ENCODE results near the gene RAC2. TPM values are rescaled to one million over a fixed set of nuclear protein-coding genes. Genes with fewer than 3 reads are reported as not detected.
A peak's percentile ranks its signal among the peaks of the same experiment; 100 is the strongest.

Gene RAC2
- total RNA-seq, 1 donor from 2014 or later, result 111 TPM

DNA sequence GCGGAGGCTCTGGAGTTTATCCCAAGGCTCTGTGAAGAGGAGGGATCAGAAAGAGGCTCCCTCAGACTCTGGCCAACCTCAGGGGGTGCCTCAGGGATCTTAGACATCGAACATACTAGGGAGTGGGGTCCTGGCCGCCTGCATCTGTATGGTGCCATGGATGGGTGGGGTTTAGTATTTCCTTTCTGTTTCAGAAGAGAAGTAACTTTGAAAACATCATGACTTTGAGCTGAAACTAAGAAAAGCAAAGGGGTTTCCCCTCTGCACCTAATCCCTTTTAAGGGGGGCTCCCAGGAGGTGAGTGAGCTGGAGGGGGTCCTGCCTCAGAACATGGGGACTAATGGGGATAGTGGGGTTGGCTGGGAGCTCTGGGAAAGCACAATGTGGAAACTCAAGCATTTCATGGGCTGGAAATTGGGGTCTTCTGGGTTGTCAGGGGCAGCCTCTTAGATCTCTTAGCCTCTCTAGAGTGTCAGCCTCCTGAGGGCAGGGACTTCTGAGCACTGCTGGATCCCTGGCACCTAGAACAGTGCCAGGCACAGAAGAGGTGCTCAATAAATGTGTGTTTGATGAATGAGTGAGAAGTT, 20.0 kb downstream of the RAC2 start:
- no peak for ATAC-seq
- no peak overlapping the region for H3K27ac ChIP-seq

DNA sequence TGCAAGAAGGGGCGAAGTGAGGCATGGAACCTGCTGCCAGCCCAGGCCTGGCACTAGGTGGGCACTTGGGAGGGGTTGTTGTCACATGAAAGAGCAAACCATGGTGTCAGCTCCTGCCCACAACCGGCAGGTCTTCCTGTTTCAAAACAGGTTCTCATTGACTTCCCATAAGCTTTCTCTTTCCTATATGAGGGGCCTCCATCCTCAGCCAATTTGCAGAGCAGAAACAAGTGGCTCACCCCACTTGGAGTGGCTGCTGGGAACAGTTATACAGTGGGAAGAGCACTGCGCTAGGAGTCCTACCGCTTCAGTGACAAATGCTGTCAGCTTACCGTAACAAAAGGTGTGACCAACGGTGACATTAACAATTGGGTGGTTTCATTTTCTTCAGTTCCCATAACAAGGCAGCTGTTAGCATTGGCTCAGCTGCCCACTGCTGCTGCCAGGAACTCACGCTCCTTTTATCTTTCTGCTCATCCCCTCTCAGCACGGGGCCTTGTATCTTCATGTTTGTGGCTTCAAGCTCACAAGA, 21.6 kb downstream of the RAC2 start:
- peaks cover 4% of the 10 kb centered on the region for H3K27me3 ChIP-seq (ENCODE audit: low read depth)
- ATAC-seq (no peak), DNase-seq (no peak)
- peaks cover 16% of the 10 kb centered on the region for H3K36me3 ChIP-seq
- H3K9me3 ChIP-seq, result no peaks in the 10 kb centered on the region
- TF ChIP-seq, protein P1, sequence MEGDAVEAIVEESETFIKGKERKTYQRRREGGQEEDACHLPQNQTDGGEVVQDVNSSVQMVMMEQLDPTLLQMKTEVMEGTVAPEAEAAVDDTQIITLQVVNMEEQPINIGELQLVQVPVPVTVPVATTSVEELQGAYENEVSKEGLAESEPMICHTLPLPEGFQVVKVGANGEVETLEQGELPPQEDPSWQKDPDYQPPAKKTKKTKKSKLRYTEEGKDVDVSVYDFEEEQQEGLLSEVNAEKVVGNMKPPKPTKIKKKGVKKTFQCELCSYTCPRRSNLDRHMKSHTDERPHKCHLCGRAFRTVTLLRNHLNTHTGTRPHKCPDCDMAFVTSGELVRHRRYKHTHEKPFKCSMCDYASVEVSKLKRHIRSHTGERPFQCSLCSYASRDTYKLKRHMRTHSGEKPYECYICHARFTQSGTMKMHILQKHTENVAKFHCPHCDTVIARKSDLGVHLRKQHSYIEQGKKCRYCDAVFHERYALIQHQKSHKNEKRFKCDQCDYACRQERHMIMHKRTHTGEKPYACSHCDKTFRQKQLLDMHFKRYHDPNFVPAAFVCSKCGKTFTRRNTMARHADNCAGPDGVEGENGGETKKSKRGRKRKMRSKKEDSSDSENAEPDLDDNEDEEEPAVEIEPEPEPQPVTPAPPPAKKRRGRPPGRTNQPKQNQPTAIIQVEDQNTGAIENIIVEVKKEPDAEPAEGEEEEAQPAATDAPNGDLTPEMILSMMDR (IDR thresholded peaks at IDR 0.05), result no peak
- no peak overlapping the region for H3K4me3 ChIP-seq
- H3K4me1 ChIP-seq, result no peaks in the 10 kb centered on the region
- peak overlapping the region; percentile 39 for H3K27ac ChIP-seq
- intact Hi-C loops (cut with DNase I), result no loop called here

More for the DNA sequence above, 20.0 kb downstream of the RAC2 start:
- Histone ChIP-seq H3K36me3 (peaks cover 22% of the 10 kb centered on the region), H3K4me1 (peaks cover 13% of the 10 kb centered on the region), H3K27me3 (ENCODE audit: low read depth) (peaks cover 4% of the 10 kb centered on the region), H3K9me3 (no peaks in the 10 kb centered on the region), H3K4me3 (no peak overlapping the region)
- no peak for DNase-seq
- intact Hi-C loops (cut with DNase I), result no loop called here
- TF ChIP-seq, protein P1 (IDR thresholded peaks at IDR 0.05), result no peak

DNA sequence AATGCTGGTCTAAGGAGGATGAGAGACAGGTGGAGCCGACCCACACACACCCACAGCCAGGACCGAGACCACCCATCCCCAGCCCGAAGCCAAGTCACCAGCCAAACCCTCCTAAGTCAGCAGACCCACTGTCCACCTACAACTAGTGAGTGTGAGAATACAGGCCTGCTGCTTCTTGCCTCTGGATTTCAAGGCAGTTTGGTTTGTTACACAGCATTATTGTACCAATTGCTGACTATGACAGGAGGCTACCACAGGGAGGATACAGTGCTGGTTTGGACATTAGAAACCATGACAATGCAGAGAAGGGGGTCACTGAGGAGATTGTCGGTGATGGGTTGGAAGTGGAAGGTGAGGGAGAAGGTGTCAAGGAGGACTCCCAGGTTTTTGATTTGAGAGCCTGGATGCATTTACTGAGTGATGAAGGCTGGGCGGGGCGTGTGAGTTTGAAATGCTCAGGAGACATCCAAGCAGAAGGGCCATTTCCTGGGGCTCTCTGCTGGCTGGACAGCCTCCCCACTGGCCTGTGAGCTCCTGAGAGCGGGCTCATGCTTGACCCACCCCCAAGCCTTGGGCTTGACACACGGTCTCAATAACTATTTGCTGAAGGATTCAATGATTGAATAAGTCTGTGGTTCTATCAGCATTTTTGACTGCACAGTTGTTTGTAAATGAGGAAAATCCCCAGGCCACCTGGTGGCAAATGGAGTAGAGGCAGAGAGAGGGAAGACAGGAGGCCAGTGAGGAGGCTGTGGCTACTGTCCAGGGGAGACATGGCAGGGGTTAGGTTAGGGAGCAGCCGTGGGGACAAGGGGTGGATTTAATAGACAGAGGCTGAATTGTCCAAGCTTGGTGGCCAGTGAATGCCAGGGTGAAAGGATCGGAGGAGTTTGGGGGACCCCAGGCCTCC, 22.4 kb downstream of the RAC2 start:
- TF ChIP-seq, protein P1 (IDR thresholded peaks at IDR 0.05), result no peak
- DNase-seq, result no peak
- H3K36me3 ChIP-seq, result peaks cover 16% of the 10 kb centered on the region
- peak overlapping the region; percentile 39 for H3K27ac ChIP-seq
- no peaks in the 10 kb centered on the region for H3K9me3 ChIP-seq
- no peak for ATAC-seq
- no peaks in the 10 kb centered on the region for H3K4me1 ChIP-seq
- peaks cover 4% of the 10 kb centered on the region for H3K27me3 ChIP-seq (ENCODE audit: low read depth)
- intact Hi-C loops (cut with DNase I), result no loop called here
- H3K4me3 ChIP-seq, result no peak overlapping the region

DNA sequence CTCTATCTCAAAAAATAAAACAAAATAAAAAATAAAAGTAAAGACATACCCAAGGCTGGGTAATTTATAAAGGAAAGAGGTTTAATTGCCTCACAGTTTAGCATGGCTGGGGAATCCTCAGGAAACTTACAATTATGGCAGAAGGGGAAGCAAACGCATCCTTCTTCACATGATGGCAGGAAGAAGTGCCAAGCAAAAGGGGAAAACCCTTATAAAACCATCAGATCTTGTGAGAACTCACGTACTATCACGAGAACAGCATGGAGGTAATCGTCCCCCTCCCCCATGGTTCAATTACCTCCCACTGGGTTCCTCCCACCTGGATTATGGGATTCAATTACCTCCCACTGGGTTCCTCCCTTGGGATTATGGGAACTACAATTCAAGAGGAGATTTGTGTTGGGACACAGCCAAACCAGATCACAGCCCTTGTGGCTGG, 23.5 kb downstream of the RAC2 start:
- Histone ChIP-seq H3K9me3 (no peaks in the 10 kb centered on the region), H3K36me3 (peaks cover 7% of the 10 kb centered on the region), H3K27ac (no peak overlapping the region), H3K4me3 (no peak overlapping the region), H3K4me1 (no peaks in the 10 kb centered on the region), H3K27me3 (ENCODE audit: low read depth) (peaks cover 4% of the 10 kb centered on the region)
- ATAC-seq (no peak), DNase-seq (no peak)
- intact Hi-C loops (cut with DNase I), result no loop called here
- TF ChIP-seq, protein P1 (IDR thresholded peaks at IDR 0.05), result no peak

DNA sequence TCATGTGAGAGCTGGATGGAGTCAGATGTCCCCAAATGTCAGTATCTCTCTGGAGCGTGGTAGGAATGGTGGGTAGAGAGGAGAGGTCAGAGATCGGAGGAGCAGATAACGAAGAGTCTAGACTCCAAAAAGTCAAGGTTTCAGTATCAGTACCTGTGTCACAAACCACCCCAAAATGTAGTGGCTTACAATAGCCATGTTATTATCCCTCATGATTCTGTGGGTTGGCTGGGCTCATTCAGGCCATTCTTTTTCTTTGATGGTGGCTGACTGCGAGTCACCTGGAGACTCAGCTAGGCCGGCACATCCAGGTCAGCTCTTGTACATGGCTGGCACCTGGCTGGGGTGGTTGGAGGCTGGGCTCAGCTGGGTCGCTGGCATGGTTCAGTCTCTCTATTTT, 24.5 kb downstream of the RAC2 start:
- no peak overlapping the region for H3K4me3 ChIP-seq
- intact Hi-C loops (cut with DNase I), result no loop called here
- H3K27me3 ChIP-seq (ENCODE audit: low read depth), result peaks cover 4% of the 10 kb centered on the region
- no peaks in the 10 kb centered on the region for H3K36me3 ChIP-seq
- no peak for DNase-seq
- H3K4me1 ChIP-seq, result no peaks in the 10 kb centered on the region
- no peak overlapping the region for H3K27ac ChIP-seq
- H3K9me3 ChIP-seq, result no peaks in the 10 kb centered on the region
- no peak for ATAC-seq
- TF ChIP-seq, protein P1 (IDR thresholded peaks at IDR 0.05), result no peak
